Activated naive CD8-positive, alpha-beta T cell treated with anti-CD3 and anti-CD28 coated beads for 36 hours (primary cell): Measurements from ENCODE around the gene SLC34A3. TPM values are rescaled to one million over a fixed set of nuclear protein-coding genes. Genes with fewer than 3 reads are reported as not detected.

Experiments used
- total RNA-seq, 2 experiments: library from RNA; stranded (reverse); gene quantifications; one replicate each; pipeline ENCODE4 v1.2.3, GENCODE V29; 2021

SLC34A3 gene
- total RNA-seq, 2 experiments from 2014 or later, result not detected

Other genes with a start within 250 kb of the SLC34A3 start
- not detected for gene LCNL1, start 247.9 kb upstream of the SLC34A3 start, total RNA-seq
- gene PAXX, start 238.5 kb upstream of the SLC34A3 start, total RNA-seq, result 10 to 100 TPM; 57.2 to 60.1 TPM
- gene CLIC3, start 234.3 kb upstream of the SLC34A3 start, total RNA-seq, result not detected
- gene ABCA2, start 202.7 kb upstream of the SLC34A3 start, total RNA-seq, result 1 to 10 TPM; 4.2 to 4.9 TPM
- not detected for gene FUT7, start 198.8 kb upstream of the SLC34A3 start, total RNA-seq
- 10 to 100 TPM; 13.2 to 13.5 TPM for gene NPDC1, start 184.7 kb upstream of the SLC34A3 start, total RNA-seq
- gene ENTPD2, start 176.8 kb upstream of the SLC34A3 start, total RNA-seq, result not detected
- gene SAPCD2, start 160.3 kb upstream of the SLC34A3 start, total RNA-seq, result 10 to 100 TPM; 15.2 to 15.4 TPM
- 10 to 100 TPM; 22.9 to 23.5 TPM for gene UAP1L1, start 153.4 kb upstream of the SLC34A3 start, total RNA-seq
- gene MAN1B1, start 143.9 kb upstream of the SLC34A3 start, total RNA-seq, result 10 to 100 TPM; 24.7 to 25.1 TPM
- 100 to 1,000 TPM; 267 to 289 TPM for gene DPP7, start 116.2 kb upstream of the SLC34A3 start, total RNA-seq
- not detected for gene GRIN1, start 91.7 kb upstream of the SLC34A3 start, total RNA-seq
- not detected for gene LRRC26, start 60.9 kb upstream of the SLC34A3 start, total RNA-seq
- not detected for gene TMEM210, start 58.8 kb upstream of the SLC34A3 start, total RNA-seq
- 10 to 100 TPM; 42.6 to 48.3 TPM for gene ANAPC2, start 42.3 kb upstream of the SLC34A3 start, total RNA-seq
- 10 to 100 TPM; 78.1 to 80.1 TPM for gene SSNA1, start 42.2 kb upstream of the SLC34A3 start, total RNA-seq
- gene TPRN, start 30.2 kb upstream of the SLC34A3 start, total RNA-seq, result 1 to 10 TPM; 7.3 to 7.6 TPM
- 10 to 100 TPM; 37.9 TPM for gene TMEM203, start 25.3 kb upstream of the SLC34A3 start, total RNA-seq
- 10 to 100 TPM; 37.6 to 38.8 TPM for gene NDOR1, start 25.2 kb upstream of the SLC34A3 start, total RNA-seq
- gene RNF208, start 8.7 kb upstream of the SLC34A3 start, total RNA-seq, result 1 to 10 TPM; 6.0 to 7.1 TPM
- under 1 TPM; 0.32 to 0.49 TPM for gene CYSRT1, start 5.7 kb upstream of the SLC34A3 start, total RNA-seq
- gene RNF224, start 3.4 kb upstream of the SLC34A3 start, total RNA-seq, result not detected
- gene TUBB4B, start 10.4 kb downstream of the SLC34A3 start, total RNA-seq, result 100 to 1,000 TPM; 271 to 274 TPM
- not detected for gene STPG3, start 20.4 kb downstream of the SLC34A3 start, total RNA-seq
- 10 to 100 TPM; 54.4 to 56.4 TPM for gene NELFB, start 24.4 kb downstream of the SLC34A3 start, total RNA-seq
- gene TOR4A, start 46.8 kb downstream of the SLC34A3 start, total RNA-seq, result 1 to 10 TPM; 3.6 to 3.9 TPM
- 1 to 10 TPM; 5.0 to 5.3 TPM for gene NRARP, start 71.4 kb downstream of the SLC34A3 start, total RNA-seq
- gene EXD3, start 192.3 kb downstream of the SLC34A3 start, total RNA-seq, result 1 to 10 TPM; 3.6 to 4.2 TPM
- under 1 TPM; 0.66 to 0.76 TPM for gene NOXA1, start 192.5 kb downstream of the SLC34A3 start, total RNA-seq
- gene ENTPD8, start 210.5 kb downstream of the SLC34A3 start, total RNA-seq, result not detected
- 10 to 100 TPM; 74.1 to 74.6 TPM for gene NSMF, start 228.4 kb downstream of the SLC34A3 start, total RNA-seq